Astrocyte of the cerebellum (primary cell): ENCODE data around the gene STIM2.

ENCODE experiments used
- DNase-seq: peaks from one replicate; pipeline ENCODE4 v3.0.0-alpha.2; 2011; ENCODE audit warnings: low read depth
- H3K4me3 ChIP-seq: 2 replicates; pipeline ENCODE4 v1.5.1; 2011; ENCODE audit warnings: mild to moderate bottlenecking, low read depth, low read length, moderate library complexity
- CTCF ChIP-seq: IDR thresholded peaks from 2 replicates; pipeline ENCODE4 v1.5.1; 2012; ENCODE audit warnings: low read length, low read depth, moderate library complexity, mild to moderate bottlenecking; ENCODE audit errors: missing control alignments
- in situ Hi-C: cut with HindIII; loops from 2 replicates; pipeline ENCODE4 v1.10.0; 2017; ENCODE audit warnings: low sequenced_read_pairs

The STIM2 gene

DNA sequence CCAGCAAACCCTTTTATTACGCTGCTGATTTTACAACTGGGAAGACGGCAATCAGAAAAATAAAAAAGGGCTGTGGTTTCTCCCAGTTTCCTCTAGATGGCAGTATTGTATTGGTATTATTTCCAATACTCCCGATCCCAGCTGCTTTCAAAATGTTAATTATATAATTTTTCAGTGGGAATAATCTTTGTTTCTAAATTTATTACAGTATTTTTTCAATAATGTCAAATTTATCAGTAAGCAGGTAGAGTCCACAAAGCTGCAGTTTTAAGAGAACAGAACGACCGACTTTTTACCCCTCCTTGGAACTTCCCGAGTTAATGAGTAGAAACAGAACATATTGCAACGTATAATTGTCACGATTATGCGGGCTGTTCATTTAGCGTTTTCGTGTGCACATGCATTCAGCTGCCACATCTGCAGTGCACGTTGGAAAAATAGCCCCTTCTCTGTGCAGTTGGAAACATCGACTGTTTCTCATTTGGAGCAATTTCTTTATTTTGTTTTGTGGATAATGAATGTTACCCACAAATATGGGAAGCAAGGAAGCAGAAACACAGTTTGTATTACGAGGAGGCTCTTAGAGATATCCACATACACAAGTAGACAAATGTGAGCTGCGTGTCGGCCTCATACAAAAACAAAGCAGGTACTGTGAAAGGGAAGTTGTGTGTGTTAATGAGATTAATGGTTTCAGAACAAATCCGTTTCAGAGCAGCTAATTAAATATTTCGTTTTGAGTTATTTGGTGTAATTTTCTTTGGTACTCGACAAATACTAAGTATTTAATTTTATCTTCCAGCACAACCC lies 188.0 kb downstream of the STIM2 start:
- peak; percentile 39 for TF ChIP-seq CTCF
- DNase-seq = peak; percentile 8
- in situ Hi-C loops = no loop called here
- peak overlapping the region; percentile 33 for H3K4me3 ChIP-seq

DNA sequence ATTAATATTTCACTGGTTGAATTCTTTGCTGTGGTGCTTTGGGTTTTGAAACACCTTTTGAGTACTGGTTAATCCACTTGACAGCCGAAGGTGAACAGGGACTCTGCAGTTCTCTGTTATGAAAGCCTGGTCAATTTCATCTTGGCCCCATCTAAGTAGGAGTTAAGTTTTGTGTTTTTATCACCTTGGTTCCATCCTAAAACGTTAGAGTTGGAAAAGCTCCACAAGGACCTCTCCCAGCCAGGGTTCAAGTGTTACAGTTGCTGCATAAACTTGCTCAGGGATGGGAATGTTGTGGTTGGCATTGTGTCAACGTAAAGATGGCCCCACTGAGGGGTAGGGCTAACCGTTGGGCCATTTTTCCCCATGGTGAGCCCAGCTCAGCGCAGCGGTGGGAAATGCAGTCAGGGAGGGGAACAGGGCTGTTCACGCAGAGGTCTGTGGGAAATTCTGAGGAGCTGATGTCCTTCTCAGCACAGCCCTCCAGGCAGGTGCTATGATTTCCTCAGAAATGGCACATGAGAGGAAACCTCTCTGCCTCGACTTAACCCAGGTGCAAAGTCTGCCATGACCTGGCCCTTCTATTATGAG lies 188.7 kb downstream of the STIM2 start:
- in situ Hi-C loops = no loop called here
- DNase-seq = no peak
- H3K4me3 ChIP-seq = no peak overlapping the region
- no peak for TF ChIP-seq CTCF

GRCh38 chr4:27050731-27051130 lies 190.1 kb downstream of the STIM2 start:
- in situ Hi-C loops = no loop called here

DNA sequence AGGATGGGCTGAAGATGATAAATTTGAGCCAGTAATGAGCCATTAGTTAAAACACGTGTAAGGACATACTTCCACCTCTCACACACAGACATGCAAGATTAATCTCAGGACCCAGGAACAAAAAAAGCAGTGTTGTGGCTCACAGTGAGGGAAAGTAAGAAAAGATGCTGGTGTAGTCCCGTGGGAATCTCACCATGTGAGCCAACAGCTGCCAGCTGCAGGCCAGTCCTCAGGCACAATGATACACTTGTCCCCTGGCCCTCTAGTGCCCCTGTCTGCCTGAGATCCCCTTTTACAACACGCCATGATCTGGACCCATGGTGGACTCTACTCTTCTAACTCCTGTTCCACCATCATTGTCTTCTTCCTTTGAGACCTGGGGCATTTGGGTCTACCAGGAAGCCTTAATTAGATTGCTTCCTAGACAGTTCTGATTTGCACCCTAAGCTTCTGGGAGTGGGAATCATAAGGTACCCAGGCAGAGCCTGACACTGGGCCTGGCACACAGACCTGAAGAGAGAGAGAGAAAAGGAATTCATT lies 194.7 kb downstream of the STIM2 start:
- H3K4me3 ChIP-seq = no peak overlapping the region
- TF ChIP-seq CTCF = no peak
- in situ Hi-C loops = no loop called here
- DNase-seq = no peak

More at GRCh38 chr4:27050731-27051130, 190.1 kb downstream of the STIM2 start:
- DNase-seq = no peak
- H3K4me3 ChIP-seq = no peak overlapping the region
- TF ChIP-seq CTCF = no peak

GRCh38 chr4:27056281-27056680 lies 195.6 kb downstream of the STIM2 start:
- in situ Hi-C loops = no loop called here
- no peak overlapping the region for H3K4me3 ChIP-seq
- no peak for DNase-seq
- TF ChIP-seq CTCF = no peak

DNA sequence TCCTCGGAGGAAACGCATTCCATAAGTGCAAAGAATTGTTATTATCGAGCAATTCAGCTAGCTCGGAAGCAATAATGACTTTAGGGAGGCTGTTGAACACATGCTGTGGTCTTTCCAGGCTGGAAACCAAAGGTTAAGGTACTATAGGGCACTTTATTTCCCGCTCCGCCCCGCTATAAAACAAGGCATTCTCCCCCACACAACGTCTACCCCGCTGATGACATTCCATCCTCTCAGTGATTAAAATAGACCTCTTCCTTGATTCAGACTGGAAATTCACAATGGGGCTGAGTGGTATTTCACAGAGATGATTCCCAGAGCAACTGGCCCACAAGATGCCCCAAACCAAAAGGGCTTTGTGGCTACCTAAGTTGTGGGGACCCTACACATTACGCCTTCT lies 196.4 kb downstream of the STIM2 start:
- in situ Hi-C loops = no loop called here
- TF ChIP-seq CTCF = no peak
- DNase-seq = no peak
- H3K4me3 ChIP-seq = no peak overlapping the region
